Stimulated activated CD4-positive, alpha-beta T cell treated with anti-CD3 and anti-CD28 coated beads, Interleukin-4, amount 100 ng/mL, for 1 hour (primary cell): Measurements from ENCODE around the gene LGMN.
"Not testable (repeated sequence)": the region's sequence is repeated elsewhere in the genome, so short reads cannot be mapped to it uniquely, and the experiment has no call there.

Experiments used
- DNase-seq: peaks from one replicate; pipeline ENCODE4 v3.0.0-alpha.2; 2020

The LGMN gene

DNA sequence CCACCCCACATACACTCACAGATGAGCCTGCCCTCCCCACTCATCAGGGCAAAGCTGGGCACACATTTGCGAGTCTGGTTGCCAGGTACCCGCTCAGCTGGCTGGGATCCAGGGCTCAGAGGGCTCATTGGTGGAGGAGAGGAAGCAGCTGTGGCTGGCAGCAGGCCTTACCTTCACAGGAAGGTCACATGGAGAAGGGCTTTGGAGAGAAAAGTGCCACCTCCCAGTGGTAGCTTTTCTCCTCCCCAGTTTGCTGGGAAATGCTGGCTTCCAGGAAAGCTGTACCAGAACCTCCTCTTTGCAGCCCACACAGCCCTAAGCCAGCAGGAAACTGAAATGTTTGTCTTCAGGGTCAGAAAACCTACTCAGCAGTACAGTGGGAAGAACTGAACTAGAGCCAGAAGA is 55.6 kb downstream of the LGMN start:
- DNase-seq: no peak

DNA sequence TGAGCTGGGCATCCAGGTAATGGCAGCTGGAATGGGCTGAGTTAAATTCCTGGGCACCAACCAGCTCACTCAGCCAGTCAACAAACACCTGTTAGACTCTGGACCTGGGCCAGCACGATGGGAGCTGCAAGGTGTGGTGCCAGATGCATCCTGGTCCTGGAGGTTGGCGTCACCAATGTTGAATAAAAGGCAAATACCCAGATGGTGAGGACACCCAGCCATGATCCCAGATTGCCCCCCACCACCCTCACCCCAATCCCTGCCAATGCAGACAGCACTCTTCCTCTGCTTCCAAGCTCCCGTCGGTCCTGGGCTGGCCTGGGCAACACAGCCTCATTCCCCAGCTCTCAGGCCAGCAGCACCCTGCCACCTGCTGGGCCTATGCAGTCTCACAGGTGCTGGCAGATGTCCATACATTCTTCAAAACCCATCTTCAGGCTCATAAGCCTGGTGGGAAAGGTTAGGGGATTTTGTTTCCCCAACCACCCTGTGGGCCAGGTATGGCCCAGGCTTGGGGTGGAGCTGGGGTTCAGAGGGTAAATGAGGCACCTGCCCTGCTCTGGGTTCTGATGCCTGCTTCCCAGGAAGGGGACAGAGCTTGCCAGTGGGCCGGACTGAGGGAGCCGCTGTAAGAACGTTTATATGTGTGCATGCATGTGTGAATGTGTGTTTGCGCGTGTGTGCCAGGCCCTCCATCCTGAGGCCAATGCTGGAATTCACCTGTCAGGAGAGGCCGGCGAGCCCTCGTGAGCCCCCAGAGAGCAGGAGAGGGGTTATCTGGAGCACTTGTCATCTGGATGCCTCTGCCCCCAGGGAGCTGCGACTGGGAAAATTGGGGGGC is 58.0 kb downstream of the LGMN start:
- no peak for DNase-seq

DNA sequence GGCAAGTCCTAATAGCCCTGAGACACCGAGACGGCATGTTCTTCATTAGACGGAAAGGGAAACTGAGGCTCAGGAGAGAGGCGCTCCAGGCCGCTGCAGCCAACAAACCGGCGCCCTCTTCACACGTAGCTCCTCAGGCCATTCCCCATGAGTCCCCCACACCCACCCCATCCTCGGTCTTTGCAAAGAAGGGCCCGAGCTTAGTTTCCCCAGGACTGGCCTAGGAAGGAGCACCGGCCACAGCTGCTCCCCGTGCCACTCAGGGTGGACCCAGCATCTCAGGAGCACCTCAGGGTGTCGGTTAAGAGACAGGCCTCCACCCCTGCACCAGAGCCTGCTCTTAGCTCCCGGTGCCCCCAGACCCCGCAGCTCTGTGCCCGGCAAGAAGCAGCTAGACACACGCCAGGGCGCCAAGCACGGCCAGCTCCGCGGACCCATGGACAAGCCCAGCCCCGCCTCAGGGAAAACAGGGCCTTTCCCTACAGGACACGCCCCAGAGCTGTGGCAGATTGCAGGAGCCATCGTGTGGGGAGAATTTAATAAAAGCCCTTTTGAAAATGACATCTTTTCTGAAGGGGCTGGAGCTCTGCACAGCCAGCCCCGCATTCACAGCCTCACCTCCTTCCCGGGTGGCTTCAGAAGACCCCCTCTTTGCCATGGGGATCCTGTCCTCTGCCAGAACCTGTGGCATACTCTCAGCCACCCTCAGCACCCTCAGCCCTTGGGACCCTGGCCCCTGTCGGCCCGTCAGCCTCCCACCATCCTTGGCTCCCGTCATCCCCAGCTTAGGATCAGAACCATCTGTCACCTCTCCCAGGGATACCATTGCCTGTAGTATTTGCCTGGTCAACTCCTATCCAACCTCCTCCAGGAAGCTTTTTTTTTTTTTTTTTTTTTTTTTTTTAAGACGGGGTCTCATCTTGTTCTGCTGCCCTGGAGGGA is 59.7 kb downstream of the LGMN start:
- DNase-seq: no peak

DNA sequence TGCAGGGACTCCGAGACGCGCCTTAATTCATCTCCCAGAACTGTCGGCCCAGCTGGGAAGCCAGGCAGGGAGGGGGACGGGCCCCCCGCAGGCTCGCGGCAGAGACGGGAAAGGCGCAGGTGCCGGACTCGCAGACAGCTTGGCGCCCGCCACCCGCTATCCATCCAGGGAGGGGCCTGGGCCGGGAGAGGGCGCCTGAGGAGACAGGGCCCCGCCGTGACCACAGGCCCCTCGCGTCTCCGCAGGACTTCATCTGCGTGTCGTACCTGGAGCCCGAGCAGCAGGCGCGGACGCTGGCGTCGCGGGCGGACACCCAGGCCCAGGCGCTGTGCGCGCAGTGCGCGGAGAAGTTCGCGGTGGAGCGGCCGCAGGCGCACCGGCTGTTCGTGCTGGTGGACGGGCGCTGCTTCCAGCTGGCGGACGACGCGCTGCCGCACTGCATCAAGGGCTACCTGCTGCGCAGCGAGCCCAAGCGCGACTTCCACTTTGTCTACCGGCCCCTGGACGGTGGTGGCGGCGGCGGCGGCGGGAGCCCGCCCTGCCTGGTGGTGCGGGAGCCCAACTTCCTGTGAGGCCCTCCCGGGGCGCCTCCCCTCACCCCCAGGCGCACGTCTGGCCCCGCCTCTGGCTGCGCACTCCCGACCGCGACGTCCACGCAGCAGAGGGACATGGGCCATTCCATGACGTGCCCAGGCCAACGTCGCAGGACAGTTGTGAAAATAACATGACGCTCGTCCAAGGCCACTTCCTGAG is 60.6 kb downstream of the LGMN start:
- no peak for DNase-seq

DNA sequence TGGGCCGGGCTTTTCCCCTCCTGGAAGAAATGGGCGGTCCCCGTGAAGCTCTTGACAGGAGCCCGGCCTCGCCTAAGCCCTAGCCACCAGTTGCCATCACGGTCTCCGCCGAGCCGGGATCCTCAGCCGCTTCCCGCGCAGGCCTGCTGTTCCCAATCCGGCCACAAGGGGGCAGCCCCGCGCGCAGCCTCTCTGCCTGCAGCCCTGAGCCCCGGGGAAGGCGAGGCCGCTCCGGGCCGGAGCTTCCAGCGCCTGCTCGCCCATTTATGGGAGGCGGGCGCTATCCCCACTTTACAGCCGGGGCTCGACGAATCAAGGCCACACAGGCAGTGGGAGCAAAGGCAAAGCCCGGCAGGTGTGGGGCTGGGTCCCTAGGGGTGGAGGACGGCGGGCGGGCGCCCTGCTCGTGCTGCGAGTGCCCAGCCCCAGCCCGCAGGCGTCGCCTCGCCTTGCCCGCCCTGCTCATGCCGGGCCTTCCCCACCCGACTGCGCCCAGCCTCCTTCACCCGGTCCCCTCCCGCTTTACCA is 61.5 kb downstream of the LGMN start:
- DNase-seq: peak; percentile 64

DNA sequence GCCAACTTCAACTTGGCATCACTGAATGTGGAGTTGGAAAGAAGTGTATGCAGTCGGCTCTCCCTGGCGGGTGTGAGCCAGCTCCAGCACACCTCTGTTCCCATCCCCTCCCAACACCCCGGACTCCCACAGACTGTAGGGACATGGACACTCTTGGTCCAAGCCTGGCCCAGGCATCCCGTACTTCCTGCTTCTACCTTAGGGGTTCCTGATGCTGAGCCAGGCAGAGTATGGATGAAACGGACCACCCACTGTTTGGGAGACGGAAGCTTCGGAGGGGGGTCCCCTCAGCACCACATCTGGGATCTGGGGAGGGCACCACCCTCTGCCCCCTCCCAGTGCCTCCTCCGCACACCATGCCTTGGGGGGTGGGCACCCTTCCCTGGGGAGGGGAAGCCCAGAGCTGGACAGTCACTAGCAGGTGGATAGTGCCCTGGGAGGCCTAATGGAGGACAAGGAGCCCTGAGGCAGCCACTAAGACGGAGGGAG is 62.0 kb downstream of the LGMN start:
- DNase-seq: no peak

DNA sequence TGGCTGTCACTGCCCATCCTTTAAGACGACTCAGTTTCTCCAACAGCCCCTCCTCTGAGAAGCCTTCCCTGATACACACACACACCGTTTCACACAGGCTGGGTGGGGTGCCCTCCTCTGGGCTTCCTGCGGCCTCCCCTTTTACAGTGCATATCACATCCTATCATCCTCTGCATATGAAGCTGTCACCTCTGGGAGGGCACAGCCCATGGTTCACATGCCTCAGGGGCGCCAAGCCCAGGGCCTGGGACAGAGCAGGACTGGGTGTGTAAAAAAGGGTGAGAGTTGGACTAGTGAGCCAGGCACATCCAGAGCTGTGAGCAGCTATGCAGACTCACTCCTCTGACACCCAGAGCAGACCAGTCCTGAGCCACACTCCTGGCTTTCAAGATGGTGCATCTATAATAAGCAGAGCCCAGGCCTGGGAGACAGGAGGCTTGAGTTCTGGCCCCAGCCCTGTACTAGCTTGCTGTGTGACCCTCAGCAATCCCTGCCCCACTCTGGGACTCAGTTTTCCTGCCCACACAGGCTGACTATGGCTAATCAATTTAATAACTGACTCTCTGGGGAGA is 62.6 kb downstream of the LGMN start:
- DNase-seq: no peak

DNA sequence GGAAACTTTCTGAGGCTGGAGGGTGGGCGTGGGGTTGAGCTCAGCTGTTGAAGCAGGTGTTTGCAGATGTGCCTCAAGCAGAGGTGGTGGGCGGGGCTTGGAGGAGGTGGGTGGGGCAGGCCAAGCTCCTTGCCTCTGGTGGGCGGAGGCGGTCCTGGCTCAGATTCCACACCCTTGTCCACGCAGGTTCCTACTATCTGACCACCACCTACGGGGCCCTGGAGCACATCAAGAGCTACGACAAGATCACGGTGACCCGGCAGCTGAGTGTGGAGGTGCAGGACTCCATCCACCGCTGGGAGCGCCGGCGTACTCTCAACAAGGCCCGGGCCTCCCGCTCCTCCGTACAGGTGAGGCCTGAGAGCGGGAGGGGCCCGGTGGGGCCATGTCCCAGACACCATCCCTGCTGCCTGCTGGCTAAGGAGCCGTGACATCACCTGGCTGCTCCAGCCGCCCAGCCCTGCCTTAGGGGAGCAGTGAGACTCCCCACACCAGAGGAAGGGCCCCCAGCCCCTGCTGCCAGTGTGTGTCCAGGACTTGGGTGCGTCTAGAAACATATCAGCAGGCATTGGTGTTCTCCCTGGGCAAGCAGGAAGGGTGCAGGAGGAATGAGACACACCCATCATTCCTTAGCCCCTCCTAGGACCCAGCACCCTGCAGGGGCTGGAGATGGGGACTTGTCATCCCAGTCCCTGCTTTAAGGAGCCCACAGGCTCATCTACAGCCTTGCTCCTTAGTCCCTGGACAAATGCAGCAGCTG is 63.4 kb downstream of the LGMN start:
- DNase-seq: no peak

DNA sequence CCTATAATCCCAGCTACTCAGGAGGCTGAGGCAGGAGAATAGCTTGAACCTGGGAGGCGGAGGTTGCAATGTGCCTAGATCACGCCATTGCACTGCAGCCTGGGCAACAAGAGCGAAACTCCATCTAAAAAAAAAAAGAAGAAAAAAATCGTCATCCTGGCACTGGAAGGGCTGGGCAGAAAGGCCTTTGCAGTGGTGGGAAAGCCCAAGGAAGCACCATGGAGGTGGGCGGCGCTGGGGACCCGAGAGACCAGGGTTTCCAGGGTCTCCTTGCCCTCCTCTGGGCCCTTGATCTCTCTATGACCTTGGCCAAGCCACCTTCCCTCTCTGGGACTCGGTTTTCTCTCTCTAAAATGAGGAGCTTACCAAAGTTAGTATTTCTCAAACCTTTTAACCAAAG is 65.4 kb downstream of the LGMN start:
- DNase-seq: no peak

DNA sequence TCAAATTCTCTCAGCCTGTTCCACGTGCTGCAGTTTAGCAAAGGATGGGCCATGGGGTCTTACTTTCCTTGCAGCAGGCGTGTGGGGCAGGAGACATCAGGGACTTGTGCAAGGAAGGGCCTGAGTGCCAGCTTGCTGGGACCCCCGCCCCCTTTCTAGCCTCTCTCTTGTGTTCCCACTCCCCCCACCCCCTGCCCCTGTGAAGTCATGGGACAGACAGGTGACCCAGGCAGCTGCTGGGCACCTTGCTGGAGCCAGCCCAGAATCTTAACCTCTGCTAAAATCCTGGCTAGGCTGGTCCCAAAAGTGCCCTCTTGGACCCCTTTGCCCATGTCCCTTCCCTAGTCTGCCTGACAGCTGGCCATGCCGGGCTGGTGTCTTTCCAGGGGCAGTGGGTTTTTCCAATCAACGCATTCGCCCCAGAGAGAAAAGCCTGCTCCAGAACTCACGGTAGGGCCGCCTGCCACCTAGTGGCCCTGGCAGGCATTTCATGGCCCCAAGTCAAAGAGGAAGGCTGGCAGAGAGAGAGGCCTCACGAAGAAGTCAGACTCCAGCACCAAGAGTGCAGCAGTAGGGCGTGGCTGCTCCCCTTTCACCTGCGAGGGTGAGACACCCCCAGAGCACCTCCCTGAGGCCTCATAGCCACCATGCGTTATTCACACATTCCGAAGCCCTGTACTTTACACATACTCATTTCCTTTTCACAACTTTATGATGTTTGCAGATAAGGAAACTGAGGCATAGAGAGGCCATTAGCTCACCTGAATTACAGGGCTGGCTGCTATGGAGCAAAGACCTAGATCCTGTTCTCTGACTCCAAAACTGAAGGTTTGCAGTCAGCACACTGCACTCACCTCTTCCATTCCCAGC is 67.4 kb downstream of the LGMN start:
- peak; percentile 76 for DNase-seq

DNA sequence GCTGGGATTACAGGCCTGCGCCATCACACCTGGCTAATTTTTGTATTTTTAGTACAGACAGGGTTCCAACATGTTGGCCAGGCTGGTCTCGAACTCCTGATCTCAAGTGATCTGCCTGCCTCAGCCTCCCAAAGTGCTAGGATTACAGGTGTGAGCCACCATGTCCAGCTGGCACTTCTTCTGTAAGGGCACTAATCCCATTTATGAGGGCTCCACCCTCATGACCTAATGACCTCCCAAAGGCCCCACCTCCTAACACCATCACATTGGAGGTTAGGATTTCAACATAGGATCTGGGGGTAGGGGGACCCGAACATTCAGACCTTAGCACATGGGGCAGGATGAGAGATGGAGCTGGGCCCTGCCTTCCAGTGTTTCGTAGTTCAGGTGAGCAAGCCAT is 68.1 kb downstream of the LGMN start:
- not testable (repeated sequence) for DNase-seq

DNA sequence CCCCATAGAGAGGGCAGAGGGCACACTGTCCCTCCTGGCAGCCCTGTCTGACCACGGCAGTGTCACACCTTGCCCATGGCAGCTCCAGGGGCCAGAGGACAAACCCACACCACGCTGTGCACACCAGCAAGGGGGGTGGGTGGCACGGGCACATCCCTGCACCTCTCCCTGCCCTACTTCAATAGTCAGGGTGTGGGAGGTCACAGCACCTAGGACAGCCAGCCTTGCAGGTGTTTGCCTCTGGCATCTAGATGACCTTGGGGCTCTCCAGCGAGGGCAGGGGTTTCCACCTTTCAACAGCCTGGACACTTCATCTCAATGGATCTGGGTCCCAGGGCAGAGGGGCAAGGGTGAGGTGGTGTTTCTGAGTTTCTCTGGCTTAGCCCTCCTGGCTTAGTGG is 69.2 kb downstream of the LGMN start:
- no peak for DNase-seq

DNA sequence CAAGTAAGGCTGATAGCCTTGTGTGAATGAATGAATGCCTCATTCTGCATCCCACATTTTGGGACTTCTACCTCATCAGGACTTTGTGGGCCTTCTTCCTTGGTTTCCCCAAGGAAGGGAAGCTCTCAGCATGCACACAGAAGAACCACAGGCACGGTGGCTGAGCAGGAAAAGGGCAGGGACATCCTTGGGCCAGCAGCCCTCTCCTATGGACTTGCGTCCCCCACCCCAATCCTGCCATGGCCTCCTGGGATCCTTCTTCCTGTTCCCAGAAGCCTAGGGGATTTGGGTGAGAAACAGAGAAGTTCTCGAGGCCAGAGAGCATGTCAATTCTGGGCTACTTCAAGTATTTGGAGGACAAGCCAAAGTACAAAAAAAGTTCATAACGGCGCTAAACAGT is 69.7 kb downstream of the LGMN start:
- DNase-seq: no peak

DNA sequence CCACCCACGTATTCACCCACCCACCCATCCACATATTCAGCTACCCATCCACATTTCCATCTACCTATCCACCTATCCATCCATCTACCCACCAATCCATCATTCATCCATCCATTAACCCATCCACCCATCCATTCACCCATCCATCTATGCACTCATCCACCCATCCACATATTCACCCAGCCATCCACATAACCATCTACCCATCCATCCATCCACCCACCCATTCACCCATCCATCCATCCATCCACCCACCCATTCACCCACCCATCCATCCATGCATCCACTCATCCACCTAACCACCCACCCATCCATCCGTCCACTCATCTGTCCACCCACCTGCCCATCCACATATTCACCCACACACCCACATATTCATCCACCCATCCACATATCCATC is 70.5 kb downstream of the LGMN start:
- DNase-seq: no peak

DNA sequence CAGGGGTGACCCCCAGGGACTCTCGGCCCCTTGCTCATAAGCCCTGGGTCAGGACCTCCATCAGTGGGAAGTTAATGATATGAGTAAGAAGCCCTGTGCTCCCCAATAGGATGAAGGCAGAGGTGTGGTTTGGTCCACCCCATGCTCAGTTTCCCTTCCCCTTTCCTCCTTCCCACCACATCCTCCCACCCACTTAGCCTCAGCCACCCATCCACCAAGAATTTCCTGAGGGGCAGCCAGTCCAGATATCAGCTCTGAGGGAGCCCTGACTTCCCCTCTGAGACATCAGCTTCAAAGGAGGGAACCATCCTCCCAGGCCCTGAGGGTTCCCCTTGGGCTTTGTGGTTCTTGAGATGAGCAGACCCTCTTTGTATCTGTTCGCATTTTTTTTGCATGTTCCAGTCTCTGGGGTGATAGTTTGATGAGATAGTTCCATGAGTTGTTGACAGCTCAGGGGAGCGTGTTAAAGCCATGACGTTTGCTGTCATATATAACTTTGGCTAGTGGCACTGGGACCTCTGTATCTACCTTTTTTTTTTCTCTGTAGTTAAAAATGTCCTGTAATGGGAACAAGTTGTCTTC is 71.2 kb downstream of the LGMN start:
- DNase-seq: no peak

DNA sequence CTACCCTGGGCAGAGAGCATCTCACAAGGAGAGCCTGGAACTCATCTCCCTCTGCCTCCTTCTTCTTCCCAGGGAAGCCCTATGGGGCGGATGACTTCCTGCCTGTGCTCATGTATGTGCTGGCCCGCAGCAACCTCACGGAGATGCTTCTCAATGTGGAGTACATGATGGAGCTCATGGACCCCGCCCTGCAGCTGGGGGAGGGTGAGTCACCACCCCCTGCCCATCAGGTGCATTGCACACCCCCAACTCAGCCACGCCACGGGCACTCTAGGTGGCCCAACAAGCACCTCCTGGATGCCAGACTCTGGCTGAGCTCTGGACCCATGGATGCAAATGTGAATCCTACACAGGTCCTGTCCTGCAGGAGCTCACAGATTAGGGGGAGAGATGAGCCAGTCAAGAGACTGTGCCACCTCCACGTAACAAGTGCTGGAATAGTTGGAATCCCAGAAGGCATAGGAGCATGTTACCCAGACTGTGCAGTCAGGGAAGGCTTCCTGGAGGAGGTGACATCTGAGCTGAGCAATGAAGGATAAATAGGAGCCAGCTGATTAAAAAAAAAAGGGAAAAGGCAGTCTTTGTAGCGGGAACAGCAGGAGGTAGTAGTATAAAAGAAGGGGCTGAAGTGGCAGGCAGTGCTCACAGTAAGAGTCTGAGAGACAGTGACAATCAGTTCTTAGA is 71.9 kb downstream of the LGMN start:
- DNase-seq: no peak

DNA sequence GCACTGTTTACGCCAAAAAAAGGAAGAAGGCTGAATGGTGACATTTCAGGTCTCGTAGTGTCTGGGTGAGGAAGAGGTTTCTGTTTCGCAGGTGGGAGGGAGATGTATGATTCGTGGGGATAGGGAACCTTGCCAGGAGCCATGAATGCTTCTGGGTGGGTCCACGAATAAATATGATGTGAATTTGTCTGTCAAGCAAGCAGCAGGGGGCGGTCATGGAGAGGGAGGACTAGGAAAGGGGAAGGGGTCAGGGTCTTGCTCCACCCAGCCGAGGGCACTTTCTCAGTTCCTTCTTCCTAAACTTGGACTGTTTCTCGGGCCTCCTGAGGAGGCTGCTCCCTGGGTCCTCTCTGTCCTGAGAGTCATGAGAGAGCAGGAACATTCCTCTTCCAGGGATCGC is 72.5 kb downstream of the LGMN start:
- no peak for DNase-seq

DNA sequence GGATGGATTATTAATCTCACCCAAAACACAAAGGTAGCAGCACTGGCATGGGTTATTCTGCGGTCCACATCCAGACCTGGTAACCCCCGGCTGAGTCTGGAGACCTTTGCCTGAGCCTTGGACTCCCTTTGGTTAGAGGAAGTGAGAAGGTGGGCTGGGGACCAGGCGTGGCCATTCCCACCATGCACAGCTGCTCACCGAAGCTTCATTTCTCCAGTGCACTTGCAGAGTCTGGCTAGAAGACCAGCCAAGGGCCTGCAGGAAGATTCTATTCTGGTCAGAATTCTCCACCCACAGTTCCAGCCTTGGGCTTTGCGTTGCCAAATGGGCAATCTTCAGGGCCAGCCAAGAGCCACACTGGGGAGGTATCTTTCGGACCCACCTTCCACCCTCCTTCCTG is 73.0 kb downstream of the LGMN start:
- DNase-seq: no peak

DNA sequence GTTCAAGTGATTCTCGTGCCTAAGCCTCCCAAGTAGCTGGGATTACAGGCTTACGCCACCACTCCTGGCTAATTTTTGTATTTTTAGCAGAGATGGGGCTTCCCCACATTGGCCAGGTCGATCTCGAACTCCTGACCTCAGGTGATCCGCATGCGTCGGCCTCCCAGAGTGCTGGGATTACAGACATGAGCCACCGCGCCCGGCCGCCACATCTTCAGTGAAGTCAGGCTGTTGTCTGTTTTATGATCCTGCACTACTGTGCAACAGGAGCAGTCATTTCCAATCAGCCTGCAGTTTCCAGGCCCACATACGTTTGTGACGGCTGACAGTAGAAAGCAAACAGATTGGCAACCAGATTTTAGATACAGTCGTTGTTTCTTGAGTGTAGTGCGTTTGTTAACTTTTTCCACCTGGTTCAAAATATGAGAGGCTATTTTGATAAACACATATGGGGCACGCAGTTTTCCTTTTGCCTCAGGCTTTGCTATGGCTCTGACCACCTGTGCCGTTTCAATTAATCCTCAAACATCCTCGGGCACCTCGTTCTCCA is 74.8 kb downstream of the LGMN start:
- no peak for DNase-seq
